ENCODE measurements around the gene CBFA2T3.

Gene CBFA2T3

DNA sequence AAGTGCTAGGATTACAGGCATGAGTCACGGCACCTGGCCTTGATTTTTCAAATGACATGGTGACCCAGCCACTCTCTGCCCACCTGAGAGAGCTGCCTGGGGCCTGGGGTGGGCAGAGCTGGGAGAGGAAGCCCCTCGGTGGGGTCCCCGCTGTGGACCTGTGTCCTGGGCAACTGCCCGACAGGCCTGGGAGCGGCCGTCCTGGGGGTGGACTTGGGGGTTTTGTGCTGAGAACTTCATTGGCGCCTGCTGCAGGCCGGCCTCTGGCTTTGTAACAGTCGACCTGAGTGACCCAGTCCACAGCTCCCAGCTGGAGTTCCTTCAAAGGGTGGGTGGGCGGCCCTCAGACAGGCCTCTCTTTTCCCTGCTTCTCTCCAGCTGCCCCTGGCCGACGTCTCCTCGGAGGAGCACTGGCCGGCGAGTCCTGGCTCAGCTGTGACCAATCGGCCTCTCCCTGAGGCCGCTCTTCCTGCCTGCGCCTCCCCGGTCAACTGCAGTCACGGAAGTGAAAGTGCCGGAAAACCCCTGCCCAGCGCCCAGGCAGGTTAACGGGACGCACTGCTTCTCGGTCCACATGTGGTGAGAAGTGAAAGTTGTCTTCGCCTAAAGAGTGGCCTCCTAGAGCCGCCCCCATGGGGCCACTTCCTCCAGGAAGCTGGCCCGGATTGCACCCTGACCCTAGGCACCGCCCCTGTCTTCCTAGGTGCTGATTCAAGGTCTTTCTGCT lies 5.5 kb downstream of the CBFA2T3 start:
- H3K27ac ChIP-seq (ENCODE audit: low read length, poor library complexity, severe bottlenecking): no peak overlapping the region
- no peak overlapping the region for H3K18ac ChIP-seq (ENCODE audit: low read depth in 1 of 2, low read length in 2 of 2)
- peaks cover 20 to 89% of the 10 kb centered on the region in 2 experiments for H3K27me3 ChIP-seq (ENCODE audit: control insufficient read depth in 1 of 2, insufficient read depth in 1 of 2, low read length in 2 of 2)
- H2AFZ ChIP-seq (ENCODE audit: low read depth, low read length): no peak overlapping the region
- H3K36me3 ChIP-seq (ENCODE audit: control insufficient read depth in 1 of 2, insufficient read depth in 2 of 2, low read depth in 1 of 2, low read length in 2 of 2): no peaks in the 10 kb centered on the region
- H3K14ac ChIP-seq (ENCODE audit: low read length in 2 of 2): no peak overlapping the region
- no peak overlapping the region for H2BK5ac ChIP-seq (ENCODE audit: low read depth, low read length, poor library complexity, severe bottlenecking)
- H3K23ac ChIP-seq (ENCODE audit: low read length in 2 of 2): no peak overlapping the region
- H2BK120ac ChIP-seq (ENCODE audit: low read depth, low read length): no peak overlapping the region
- H3K79me1 ChIP-seq (replicated peaks; ENCODE audit: low read length, poor library complexity, severe bottlenecking): no peaks in the 10 kb centered on the region
- H3K4me1 ChIP-seq (ENCODE audit: control insufficient read depth, insufficient read depth, low read depth, low read length): no peaks in the 10 kb centered on the region
- no peak overlapping the region for H4K91ac ChIP-seq (ENCODE audit: low read length)
- no peak overlapping the region for H3K4me2 ChIP-seq (ENCODE audit: low read length, poor library complexity, severe bottlenecking)
- H4K8ac ChIP-seq (ENCODE audit: low read length): no peak overlapping the region
- no peak overlapping the region for H2BK12ac ChIP-seq (ENCODE audit: low read length in 2 of 2)
- no peak overlapping the region for H3K4ac ChIP-seq (ENCODE audit: low read depth in 1 of 2, low read length in 2 of 2)
- no peak overlapping the region for H2AK5ac ChIP-seq (ENCODE audit: low read length, severe bottlenecking)
- no peak for DNase-seq
- no peak overlapping the region for H3K4me3 ChIP-seq (ENCODE audit: insufficient read depth in 1 of 2, low read depth in 1 of 2, low read length in 2 of 2)
- no peak overlapping the region for H3K9ac ChIP-seq (ENCODE audit: low read length)
- 83% methylated on average over 29 of the region's 29 CpGs for WGBS
- H2BK15ac ChIP-seq (ENCODE audit: low read depth, poor library complexity, severe bottlenecking): no peak overlapping the region
- H3K9me3 ChIP-seq (ENCODE audit: control insufficient read depth, low read length): no peaks in the 10 kb centered on the region

GRCh38 chr16:88970539-88971065 lies 6.4 kb downstream of the CBFA2T3 start:
- no peak overlapping the region for H3K18ac ChIP-seq (ENCODE audit: low read depth in 1 of 2, low read length in 2 of 2)
- no peak overlapping the region for H4K91ac ChIP-seq (ENCODE audit: low read length)
- no peak overlapping the region for H4K8ac ChIP-seq (ENCODE audit: low read length)
- H3K36me3 ChIP-seq (ENCODE audit: control insufficient read depth in 1 of 2, insufficient read depth in 2 of 2, low read depth in 1 of 2, low read length in 2 of 2): no peaks in the 10 kb centered on the region
- H2BK15ac ChIP-seq (ENCODE audit: low read depth, poor library complexity, severe bottlenecking): no peak overlapping the region
- H3K27me3 ChIP-seq (ENCODE audit: control insufficient read depth in 1 of 2, insufficient read depth in 1 of 2, low read length in 2 of 2): peaks cover 22 to 86% of the 10 kb centered on the region in 2 experiments
- no peaks in the 10 kb centered on the region for H3K4me1 ChIP-seq (ENCODE audit: control insufficient read depth, insufficient read depth, low read depth, low read length)
- no peak overlapping the region for H3K9ac ChIP-seq (ENCODE audit: low read length)
- H2AFZ ChIP-seq (ENCODE audit: low read depth, low read length): no peak overlapping the region
- no peak overlapping the region for H3K4me2 ChIP-seq (ENCODE audit: low read length, poor library complexity, severe bottlenecking)
- no peak overlapping the region for H2BK12ac ChIP-seq (ENCODE audit: low read length in 2 of 2)
- no peak overlapping the region for H2AK5ac ChIP-seq (ENCODE audit: low read length, severe bottlenecking)
- no peak overlapping the region for H3K4me3 ChIP-seq (ENCODE audit: insufficient read depth in 1 of 2, low read depth in 1 of 2, low read length in 2 of 2)
- DNase-seq: no peak
- no peak overlapping the region for H2BK120ac ChIP-seq (ENCODE audit: low read depth, low read length)
- WGBS: 62% methylated on average over 30 of the region's 31 CpGs
- no peaks in the 10 kb centered on the region for H3K9me3 ChIP-seq (ENCODE audit: control insufficient read depth, low read length)
- no peak overlapping the region for H2BK5ac ChIP-seq (ENCODE audit: low read depth, low read length, poor library complexity, severe bottlenecking)
- no peak overlapping the region for H3K23ac ChIP-seq (ENCODE audit: low read length in 2 of 2)
- H3K27ac ChIP-seq (ENCODE audit: low read length, poor library complexity, severe bottlenecking): no peak overlapping the region
- no peaks in the 10 kb centered on the region for H3K79me1 ChIP-seq (replicated peaks; ENCODE audit: low read length, poor library complexity, severe bottlenecking)
- H3K14ac ChIP-seq (ENCODE audit: low read length in 2 of 2): no peak overlapping the region
- no peak overlapping the region for H3K4ac ChIP-seq (ENCODE audit: low read depth in 1 of 2, low read length in 2 of 2)

GRCh38 chr16:88970050-88970449 lies 7.0 kb downstream of the CBFA2T3 start:
- H4K91ac ChIP-seq (ENCODE audit: low read length): no peak overlapping the region
- no peak overlapping the region for H3K27ac ChIP-seq (ENCODE audit: low read length, poor library complexity, severe bottlenecking)
- DNase-seq: no peak
- no peak overlapping the region for H2AK5ac ChIP-seq (ENCODE audit: low read length, severe bottlenecking)
- H3K27me3 ChIP-seq (ENCODE audit: control insufficient read depth in 1 of 2, insufficient read depth in 1 of 2, low read length in 2 of 2): peaks cover 25 to 86% of the 10 kb centered on the region in 2 experiments
- no peak overlapping the region for H2BK120ac ChIP-seq (ENCODE audit: low read depth, low read length)
- no peak overlapping the region for H3K23ac ChIP-seq (ENCODE audit: low read length in 2 of 2)
- no peak overlapping the region for H3K14ac ChIP-seq (ENCODE audit: low read length in 2 of 2)
- no peak overlapping the region for H3K4ac ChIP-seq (ENCODE audit: low read depth in 1 of 2, low read length in 2 of 2)
- H3K4me3 ChIP-seq (ENCODE audit: insufficient read depth in 1 of 2, low read depth in 1 of 2, low read length in 2 of 2): no peak overlapping the region
- H2BK5ac ChIP-seq (ENCODE audit: low read depth, low read length, poor library complexity, severe bottlenecking): no peak overlapping the region
- no peak overlapping the region for H3K4me2 ChIP-seq (ENCODE audit: low read length, poor library complexity, severe bottlenecking)
- 88% methylated on average over 20 of the region's 20 CpGs for WGBS
- H2BK12ac ChIP-seq (ENCODE audit: low read length in 2 of 2): no peak overlapping the region
- H3K4me1 ChIP-seq (ENCODE audit: control insufficient read depth, insufficient read depth, low read depth, low read length): no peaks in the 10 kb centered on the region
- H3K79me1 ChIP-seq (replicated peaks; ENCODE audit: low read length, poor library complexity, severe bottlenecking): no peaks in the 10 kb centered on the region
- H2AFZ ChIP-seq (ENCODE audit: low read depth, low read length): no peak overlapping the region
- H3K18ac ChIP-seq (ENCODE audit: low read depth in 1 of 2, low read length in 2 of 2): no peak overlapping the region
- no peaks in the 10 kb centered on the region for H3K9me3 ChIP-seq (ENCODE audit: control insufficient read depth, low read length)
- H3K36me3 ChIP-seq (ENCODE audit: control insufficient read depth in 1 of 2, insufficient read depth in 2 of 2, low read depth in 1 of 2, low read length in 2 of 2): no peaks in the 10 kb centered on the region
- no peak overlapping the region for H3K9ac ChIP-seq (ENCODE audit: low read length)
- no peak overlapping the region for H2BK15ac ChIP-seq (ENCODE audit: low read depth, poor library complexity, severe bottlenecking)
- no peak overlapping the region for H4K8ac ChIP-seq (ENCODE audit: low read length)

- Histone ChIP-seq H3K4ac (ENCODE audit: low read depth in 1 of 2, low read length in 2 of 2) (no peak overlapping the region), H4K8ac (ENCODE audit: low read length) (no peak overlapping the region), H4K91ac (ENCODE audit: low read length) (no peak overlapping the region), H2AFZ (ENCODE audit: low read depth, low read length) (no peak overlapping the region), H3K79me1 (replicated peaks; ENCODE audit: low read length, poor library complexity, severe bottlenecking) (no peaks in the 10 kb centered on the region), H3K9ac (ENCODE audit: low read length) (no peak overlapping the region), H2BK5ac (ENCODE audit: low read depth, low read length, poor library complexity, severe bottlenecking) (no peak overlapping the region), H3K27me3 (ENCODE audit: control insufficient read depth in 1 of 2, insufficient read depth in 1 of 2, low read length in 2 of 2) (peaks cover 28 to 85% of the 10 kb centered on the region in 2 experiments), H2BK12ac (ENCODE audit: low read length in 2 of 2) (no peak overlapping the region), H3K23ac (ENCODE audit: low read length in 2 of 2) (no peak overlapping the region), H2AK5ac (ENCODE audit: low read length, severe bottlenecking) (no peak overlapping the region), H3K9me3 (ENCODE audit: control insufficient read depth, low read length) (no peaks in the 10 kb centered on the region), H3K4me1 (ENCODE audit: control insufficient read depth, insufficient read depth, low read depth, low read length) (no peaks in the 10 kb centered on the region), H2BK120ac (ENCODE audit: low read depth, low read length) (no peak overlapping the region), H3K18ac (ENCODE audit: low read depth in 1 of 2, low read length in 2 of 2) (no peak overlapping the region), H3K14ac (ENCODE audit: low read length in 2 of 2) (no peak overlapping the region), H2BK15ac (ENCODE audit: low read depth, poor library complexity, severe bottlenecking) (no peak overlapping the region), H3K4me3 (ENCODE audit: insufficient read depth in 1 of 2, low read depth in 1 of 2, low read length in 2 of 2) (no peak overlapping the region), H3K27ac (ENCODE audit: low read length, poor library complexity, severe bottlenecking) (no peak overlapping the region), H3K36me3 (ENCODE audit: control insufficient read depth in 1 of 2, insufficient read depth in 2 of 2, low read depth in 1 of 2, low read length in 2 of 2) (no peaks in the 10 kb centered on the region), H3K4me2 (ENCODE audit: low read length, poor library complexity, severe bottlenecking) (no peak overlapping the region)
- no peak for DNase-seq
- 70% methylated on average over 21 of the region's 22 CpGs for WGBS
Measured at GRCh38 chr16:88969361-88969831, 7.6 kb downstream of the CBFA2T3 start.

Measured in mesenchymal stem cell (in vitro differentiated cells and primary cell).